ENCODE measurements around the gene SLC23A2. TPM values are rescaled to one million over a fixed set of nuclear protein-coding genes. Genes with fewer than 3 reads are reported as not detected.
"Not testable (repeated sequence)": the region's sequence is repeated elsewhere in the genome, so short reads cannot be mapped to it uniquely, and the experiment has no call there.

Gene SLC23A2
- total RNA-seq, 4 donors from 2014 or later, result 10.5 to 29.0 (median 20.4) TPM

- no peak for DNase-seq (ENCODE audit: low spot score in 2 of 2)
- H3K9me3 ChIP-seq, result no peaks in the 10 kb centered on the region
- H3K4me1 ChIP-seq, result peaks cover 11% of the 10 kb centered on the region
- WGBS, result 91% methylated on average over 4 of the region's 4 CpGs
- H3K4me3 ChIP-seq, result no peak overlapping the region
- no peaks in the 10 kb centered on the region for H3K36me3 ChIP-seq
- TF ChIP-seq POLR2A (IDR thresholded peaks at IDR 0.05) (no peak), EP300 (IDR thresholded peaks at IDR 0.05) (no peak), POLR2AphosphoS5 (IDR thresholded peaks at IDR 0.05) (no peak)
- TF ChIP-seq, protein P1, sequence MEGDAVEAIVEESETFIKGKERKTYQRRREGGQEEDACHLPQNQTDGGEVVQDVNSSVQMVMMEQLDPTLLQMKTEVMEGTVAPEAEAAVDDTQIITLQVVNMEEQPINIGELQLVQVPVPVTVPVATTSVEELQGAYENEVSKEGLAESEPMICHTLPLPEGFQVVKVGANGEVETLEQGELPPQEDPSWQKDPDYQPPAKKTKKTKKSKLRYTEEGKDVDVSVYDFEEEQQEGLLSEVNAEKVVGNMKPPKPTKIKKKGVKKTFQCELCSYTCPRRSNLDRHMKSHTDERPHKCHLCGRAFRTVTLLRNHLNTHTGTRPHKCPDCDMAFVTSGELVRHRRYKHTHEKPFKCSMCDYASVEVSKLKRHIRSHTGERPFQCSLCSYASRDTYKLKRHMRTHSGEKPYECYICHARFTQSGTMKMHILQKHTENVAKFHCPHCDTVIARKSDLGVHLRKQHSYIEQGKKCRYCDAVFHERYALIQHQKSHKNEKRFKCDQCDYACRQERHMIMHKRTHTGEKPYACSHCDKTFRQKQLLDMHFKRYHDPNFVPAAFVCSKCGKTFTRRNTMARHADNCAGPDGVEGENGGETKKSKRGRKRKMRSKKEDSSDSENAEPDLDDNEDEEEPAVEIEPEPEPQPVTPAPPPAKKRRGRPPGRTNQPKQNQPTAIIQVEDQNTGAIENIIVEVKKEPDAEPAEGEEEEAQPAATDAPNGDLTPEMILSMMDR (IDR thresholded peaks at IDR 0.05), result no peak
- no peak overlapping the region for H3K27ac ChIP-seq
- H3K27me3 ChIP-seq, result no peaks in the 10 kb centered on the region
These were observed 79.1 kb downstream of the SLC23A2 start for GRCh38 chr20:4922186-4922585.

DNA sequence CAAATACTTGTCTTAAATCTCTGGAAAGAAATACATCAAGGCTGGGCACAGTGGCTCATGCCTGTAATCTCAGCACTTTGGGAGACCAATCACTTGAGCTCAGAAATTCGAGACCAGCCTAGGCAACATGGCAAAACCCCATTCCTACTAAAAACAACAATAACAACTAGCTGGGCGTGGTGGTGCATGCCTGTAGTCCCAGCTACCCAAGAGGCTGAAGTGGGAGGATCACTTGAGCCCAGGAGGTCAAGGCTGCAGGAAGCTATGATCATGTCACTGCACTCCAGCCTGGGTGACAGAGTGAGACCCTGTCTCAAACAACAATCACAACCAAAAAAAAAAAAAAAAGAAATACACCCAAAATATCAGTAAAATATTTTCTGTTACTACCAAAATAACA is 80.0 kb downstream of the SLC23A2 start:
- not testable (repeated sequence) for H3K9me3 ChIP-seq; DNase-seq (ENCODE audit: low spot score in 2 of 2); H3K36me3 ChIP-seq; H3K27me3 ChIP-seq; H3K4me3 ChIP-seq; H3K27ac ChIP-seq; H3K4me1 ChIP-seq
- WGBS, result 70% methylated on average over 2 of the region's 2 CpGs

GRCh38 chr20:4920655-4921054 is 80.7 kb downstream of the SLC23A2 start:
- no peaks in the 10 kb centered on the region for H3K9me3 ChIP-seq
- H3K27me3 ChIP-seq, result no peaks in the 10 kb centered on the region
- TF ChIP-seq EP300 (IDR thresholded peaks at IDR 0.05), result no peak
- TF ChIP-seq, protein P1 (IDR thresholded peaks at IDR 0.05), result no peak
- TF ChIP-seq POLR2AphosphoS5 (IDR thresholded peaks at IDR 0.05), result no peak
- no peak for TF ChIP-seq POLR2A (IDR thresholded peaks at IDR 0.05)
- H3K4me3 ChIP-seq, result no peak overlapping the region
- DNase-seq (ENCODE audit: low spot score in 2 of 2), result no peak
- 75% methylated on average over 3 of the region's 3 CpGs for WGBS
- no peaks in the 10 kb centered on the region for H3K36me3 ChIP-seq
- peaks cover 6% of the 10 kb centered on the region for H3K4me1 ChIP-seq
- no peak overlapping the region for H3K27ac ChIP-seq

DNA sequence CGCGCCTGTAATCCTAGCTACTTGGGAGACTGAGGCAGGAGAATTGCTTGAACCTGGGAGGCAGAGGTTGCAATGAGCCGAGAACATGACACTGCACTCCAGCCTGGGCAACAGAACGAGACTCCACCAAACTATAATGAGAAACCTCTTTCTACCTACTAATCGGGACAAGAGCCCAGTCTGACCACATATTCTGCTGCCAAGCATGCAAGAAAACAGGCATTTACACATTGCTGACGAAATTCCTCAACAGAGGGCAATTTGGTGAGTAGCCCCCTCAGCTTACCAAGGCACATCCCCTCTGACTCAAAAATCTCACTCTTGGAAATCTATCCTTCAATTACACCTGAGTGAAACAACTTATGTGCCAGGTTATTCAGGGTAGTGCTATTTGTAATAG is 81.2 kb downstream of the SLC23A2 start:
- Histone ChIP-seq H3K4me3 (no peak overlapping the region), H3K4me1 (peaks cover 2% of the 10 kb centered on the region), H3K27me3 (no peaks in the 10 kb centered on the region), H3K9me3 (no peaks in the 10 kb centered on the region), H3K36me3 (no peaks in the 10 kb centered on the region), H3K27ac (no peak overlapping the region)
- TF ChIP-seq EP300 (IDR thresholded peaks at IDR 0.05) (no peak), POLR2A (IDR thresholded peaks at IDR 0.05) (no peak), POLR2AphosphoS5 (IDR thresholded peaks at IDR 0.05) (no peak)
- TF ChIP-seq, protein P1 (IDR thresholded peaks at IDR 0.05), result no peak
- no peak for DNase-seq (ENCODE audit: low spot score in 2 of 2)
- WGBS, result 88% methylated on average over 6 of the region's 6 CpGs

GRCh38 chr20:4919047-4919704 is 82.1 kb downstream of the SLC23A2 start:
- Histone ChIP-seq H3K4me1 (peaks cover 2% of the 10 kb centered on the region), H3K9me3 (no peaks in the 10 kb centered on the region), H3K27me3 (no peaks in the 10 kb centered on the region), H3K4me3 (no peak overlapping the region), H3K27ac (no peak overlapping the region), H3K36me3 (no peaks in the 10 kb centered on the region)
- no peak for DNase-seq (ENCODE audit: low spot score in 2 of 2)
- TF ChIP-seq EP300 (IDR thresholded peaks at IDR 0.05) (no peak), POLR2AphosphoS5 (IDR thresholded peaks at IDR 0.05) (no peak), POLR2A (IDR thresholded peaks at IDR 0.05) (no peak)
- TF ChIP-seq, protein P1 (IDR thresholded peaks at IDR 0.05), result no peak
- 76% methylated on average over 7 of the region's 9 CpGs for WGBS

GRCh38 chr20:4918473-4918872 is 82.8 kb downstream of the SLC23A2 start:
- over 99% methylated on average over 6 of the region's 6 CpGs for WGBS
- no peaks in the 10 kb centered on the region for H3K9me3 ChIP-seq
- H3K27ac ChIP-seq, result no peak overlapping the region
- no peak overlapping the region for H3K4me3 ChIP-seq
- no peaks in the 10 kb centered on the region for H3K36me3 ChIP-seq
- DNase-seq (ENCODE audit: low spot score in 2 of 2), result no peak
- no peaks in the 10 kb centered on the region for H3K27me3 ChIP-seq
- peaks cover 2% of the 10 kb centered on the region for H3K4me1 ChIP-seq
- TF ChIP-seq EP300 (IDR thresholded peaks at IDR 0.05) (no peak), POLR2A (IDR thresholded peaks at IDR 0.05) (no peak), POLR2AphosphoS5 (IDR thresholded peaks at IDR 0.05) (no peak)
- TF ChIP-seq, protein P1 (IDR thresholded peaks at IDR 0.05), result no peak

All from suprapubic skin (tissue), 4 donors.